Measurements from ENCODE around the gene ENAH. TPM values are rescaled to one million over a fixed set of nuclear protein-coding genes. Genes with fewer than 3 reads are reported as not detected.
A peak's percentile ranks its signal among the peaks of the same experiment; 100 is the strongest.
"Not testable (repeated sequence)": the region's sequence is repeated elsewhere in the genome, so short reads cannot be mapped to it uniquely, and the experiment has no call there.

The ENAH gene
- total RNA-seq, 2 donors from 2014 or later = 73.4 to 79.0 TPM

- intact Hi-C loops (cut with DNase I) = no loop called here
- DNase-seq (no peak), ATAC-seq (no peak)
Observed at GRCh38 chr1:225681231-225681630, 28.3 kb upstream of the ENAH start.

GRCh38 chr1:225678545-225678944 is 25.6 kb upstream of the ENAH start:
- intact Hi-C loops (cut with DNase I) = no loop called here
- DNase-seq (no peak), ATAC-seq (no peak)

GRCh38 chr1:225677350-225678124 is 24.6 kb upstream of the ENAH start:
- DNase-seq (no peak), ATAC-seq (peak; percentile 30 to 40)
- intact Hi-C loops (cut with DNase I) = no loop called here

GRCh38 chr1:225674381-225674780 is 21.5 kb upstream of the ENAH start:
- intact Hi-C loops (cut with DNase I) = no loop called here
- ATAC-seq = no peak
- DNase-seq = no peak

GRCh38 chr1:225670806-225671733 is 18.1 kb upstream of the ENAH start:
- intact Hi-C loops (cut with DNase I) = no loop called here
- DNase-seq (no peak), ATAC-seq (no peak)

GRCh38 chr1:225670356-225670755 is 17.4 kb upstream of the ENAH start:
- DNase-seq (no peak), ATAC-seq (no peak)
- intact Hi-C loops (cut with DNase I) = no loop called here

- intact Hi-C loops (cut with DNase I) = no loop called here
- ATAC-seq (no peak), DNase-seq (no peak)
Observed at GRCh38 chr1:225668222-225668621, 15.3 kb upstream of the ENAH start.

- intact Hi-C loops (cut with DNase I) = no loop called here
- no peak for ATAC-seq
- no peak for DNase-seq
Observed at GRCh38 chr1:225667362-225667761, 14.4 kb upstream of the ENAH start.

GRCh38 chr1:225666495-225666894 is 13.6 kb upstream of the ENAH start:
- DNase-seq (no peak), ATAC-seq (no peak)
- intact Hi-C loops (cut with DNase I) = no loop called here

GRCh38 chr1:225664762-225665161 is 11.8 kb upstream of the ENAH start:
- DNase-seq (no peak), ATAC-seq (peak in 1 of 2 donors; percentile 21)
- intact Hi-C loops (cut with DNase I) = no loop called here

- intact Hi-C loops (cut with DNase I) = no loop called here
- no peak for ATAC-seq
- no peak for DNase-seq
Observed at GRCh38 chr1:225662155-225662554, 9.2 kb upstream of the ENAH start.

GRCh38 chr1:225660544-225660946 is 7.6 kb upstream of the ENAH start:
- intact Hi-C loops (cut with DNase I) = no loop called here
- DNase-seq (no peak), ATAC-seq (no peak)

GRCh38 chr1:225658041-225658440 is 5.1 kb upstream of the ENAH start:
- no peak for ATAC-seq
- intact Hi-C loops (cut with DNase I) = no loop called here
- no peak for DNase-seq

GRCh38 chr1:225657462-225657989 is 4.6 kb upstream of the ENAH start:
- ATAC-seq = no peak
- intact Hi-C loops (cut with DNase I) = no loop called here
- DNase-seq = no peak

GRCh38 chr1:225656259-225656655 is 3.3 kb upstream of the ENAH start:
- intact Hi-C loops (cut with DNase I); DNase-seq; ATAC-seq: not testable (repeated sequence)

- intact Hi-C loops (cut with DNase I) = no loop called here
- peak in 1 of 2 donors; percentile 54 for ATAC-seq
Observed at GRCh38 chr1:225655509-225656258, 2.8 kb upstream of the ENAH start.

GRCh38 chr1:225654688-225655508 is 2.0 kb upstream of the ENAH start:
- ATAC-seq (no peak), DNase-seq (no peak)
- intact Hi-C loops (cut with DNase I) = loop anchor here in 1 of 2 donors (5.0 kb wide), 1 partner anchor 112 kb away; no protein-coding TSS in a partner anchor

More at GRCh38 chr1:225655509-225656258, 2.8 kb upstream of the ENAH start:
- peak; percentile 68 for DNase-seq

GRCh38 chr1:225654277-225654597 is 1.3 kb upstream of the ENAH start:
- intact Hi-C loops (cut with DNase I) = loop anchor here in 1 of 2 donors (5.0 kb wide), 1 partner anchor 113 kb away; no protein-coding TSS in a partner anchor
- ATAC-seq = no peak
- no peak for DNase-seq
